Stimulated activated CD4-positive, alpha-beta T cell treated with anti-CD3 and anti-CD28 coated beads, Interleukin-1b, Interleukin-23, amount 100 ng/mL, for 48 hours (primary cell): ENCODE results near the gene CEP78.
"Not testable (repeated sequence)": the region's sequence is repeated elsewhere in the genome, so short reads cannot be mapped to it uniquely, and the experiment has no call there.

Experiments
- DNase-seq: peaks from one replicate; pipeline ENCODE4 v3.0.0-alpha.2; 2020

Gene CEP78, protein sequence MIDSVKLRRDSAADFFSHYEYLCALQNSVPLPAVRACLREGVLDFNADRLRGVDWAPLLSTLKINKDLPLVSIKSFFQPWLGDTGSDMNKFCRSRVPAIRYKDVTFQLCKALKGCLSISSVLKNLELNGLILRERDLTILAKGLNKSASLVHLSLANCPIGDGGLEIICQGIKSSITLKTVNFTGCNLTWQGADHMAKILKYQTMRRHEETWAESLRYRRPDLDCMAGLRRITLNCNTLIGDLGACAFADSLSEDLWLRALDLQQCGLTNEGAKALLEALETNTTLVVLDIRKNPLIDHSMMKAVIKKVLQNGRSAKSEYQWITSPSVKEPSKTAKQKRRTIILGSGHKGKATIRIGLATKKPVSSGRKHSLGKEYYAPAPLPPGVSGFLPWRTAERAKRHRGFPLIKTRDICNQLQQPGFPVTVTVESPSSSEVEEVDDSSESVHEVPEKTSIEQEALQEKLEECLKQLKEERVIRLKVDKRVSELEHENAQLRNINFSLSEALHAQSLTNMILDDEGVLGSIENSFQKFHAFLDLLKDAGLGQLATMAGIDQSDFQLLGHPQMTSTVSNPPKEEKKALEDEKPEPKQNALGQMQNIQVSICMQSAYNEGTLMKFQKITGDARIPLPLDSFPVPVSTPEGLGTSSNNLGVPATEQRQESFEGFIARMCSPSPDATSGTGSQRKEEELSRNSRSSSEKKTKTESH

DNA sequence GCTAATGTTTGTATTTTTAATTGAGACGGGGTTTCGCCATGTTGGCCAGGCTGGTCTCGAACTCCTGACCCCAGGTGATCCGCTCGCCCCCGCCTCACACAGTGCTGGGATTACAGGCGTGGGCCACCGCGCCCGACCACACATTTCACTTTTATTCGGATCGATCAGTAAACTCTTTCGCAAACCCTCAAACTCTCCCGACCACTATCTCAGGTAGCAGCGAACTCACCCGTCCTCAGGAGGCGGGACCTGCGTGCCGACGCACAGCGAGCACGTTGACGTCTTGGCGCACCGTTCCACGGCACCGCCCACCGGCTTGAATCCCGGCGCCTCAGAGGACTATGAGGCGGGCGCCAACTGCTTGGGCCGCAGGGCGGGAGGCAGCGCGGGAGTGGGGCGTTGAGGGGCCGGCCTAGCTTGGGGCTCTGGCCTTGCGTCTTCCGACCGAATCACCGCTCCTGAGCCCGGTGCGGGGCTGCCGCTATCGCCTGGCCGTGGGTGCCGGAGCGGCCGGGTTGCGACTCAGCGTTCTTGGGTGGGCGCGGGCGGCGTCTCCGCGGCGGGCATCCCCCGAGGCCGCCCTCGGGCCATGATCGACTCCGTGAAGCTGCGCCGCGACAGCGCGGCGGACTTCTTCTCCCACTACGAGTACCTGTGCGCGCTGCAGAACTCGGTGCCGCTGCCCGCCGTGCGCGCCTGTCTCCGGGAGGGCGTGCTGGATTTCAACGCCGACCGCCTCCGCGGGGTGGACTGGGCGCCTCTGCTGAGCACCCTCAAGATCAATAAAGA lies at the start of gene CEP78:
Gene CEP78, plus strand, starts transcription at position 314 of the 789 bp plus-strand sequence. Its CDS starts 276 bp downstream, at position 590.
- peak; percentile 91 for DNase-seq

DNA sequence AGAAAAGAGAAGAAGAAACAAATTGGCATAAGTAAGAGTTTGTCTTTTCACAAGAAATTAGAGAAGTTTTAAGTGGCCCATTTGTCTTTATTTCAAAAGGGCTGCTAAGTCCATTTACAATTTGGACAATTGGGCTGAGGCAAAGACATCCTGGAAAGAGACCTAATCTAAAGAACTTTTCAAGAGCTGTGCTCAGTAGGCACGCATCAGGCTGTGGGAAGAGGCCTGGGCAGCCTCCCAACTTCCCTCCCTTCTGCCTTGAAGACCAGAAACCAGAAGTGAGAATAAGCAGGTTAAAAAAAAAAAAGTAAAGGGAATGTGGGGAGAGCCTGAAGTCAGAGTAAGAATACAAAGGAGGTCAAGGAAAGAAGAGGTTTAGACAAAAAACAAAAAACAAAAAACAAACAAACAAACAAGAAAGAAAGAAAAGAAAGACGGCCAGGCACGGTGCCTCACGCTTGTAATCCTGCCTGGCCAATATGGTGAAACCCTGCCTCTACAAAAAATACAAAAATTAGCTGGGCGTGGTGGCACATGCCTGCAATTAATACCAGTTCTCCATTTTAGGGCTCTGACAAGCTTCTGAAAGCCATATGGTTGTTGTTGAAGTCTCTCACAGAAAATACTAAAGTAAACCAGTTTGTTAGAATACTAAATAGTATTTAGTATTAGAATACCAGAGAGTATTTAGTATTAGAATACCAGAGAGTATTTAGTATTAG lies 48.0 kb upstream of the CEP78 start:
- no peak for DNase-seq

DNA sequence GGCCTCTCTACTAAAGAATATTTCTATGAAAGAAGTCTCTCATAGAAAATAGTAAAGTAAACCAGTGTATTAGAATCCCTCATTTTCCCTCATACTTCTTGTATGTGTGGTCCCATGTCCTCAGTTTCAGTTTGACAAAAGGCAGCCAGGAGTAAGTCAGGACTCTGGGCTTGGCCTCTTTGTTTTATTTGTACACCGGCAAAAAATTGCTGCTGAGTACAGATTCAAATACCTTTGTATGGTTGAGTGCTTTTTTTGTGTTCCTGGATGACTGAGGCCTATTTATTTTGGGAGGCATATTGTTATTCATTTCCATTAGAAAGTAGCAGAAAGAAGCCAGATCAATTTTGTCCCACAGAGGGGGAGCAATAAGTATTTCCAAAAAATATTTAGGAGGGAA lies 47.3 kb upstream of the CEP78 start:
- DNase-seq, result no peak

DNA sequence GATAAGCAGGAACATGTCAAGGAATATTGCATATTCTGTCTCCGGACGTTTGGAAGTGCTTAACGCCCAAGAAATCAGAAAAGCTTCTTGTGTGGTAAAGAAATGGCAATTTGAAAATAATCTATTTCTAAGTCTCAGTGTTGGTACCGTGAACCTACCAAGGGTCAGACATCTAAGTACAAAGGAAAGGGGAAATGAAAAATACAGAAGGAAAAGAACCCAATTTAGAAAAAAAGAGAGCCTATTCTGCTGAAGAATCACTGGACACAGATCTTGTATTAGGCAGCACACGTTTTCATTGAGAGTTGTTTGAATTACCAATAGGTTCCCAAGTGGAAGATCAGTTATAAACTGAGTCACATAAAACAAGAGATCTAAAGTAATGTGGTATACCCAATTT lies 46.9 kb upstream of the CEP78 start:
- no peak for DNase-seq

DNA sequence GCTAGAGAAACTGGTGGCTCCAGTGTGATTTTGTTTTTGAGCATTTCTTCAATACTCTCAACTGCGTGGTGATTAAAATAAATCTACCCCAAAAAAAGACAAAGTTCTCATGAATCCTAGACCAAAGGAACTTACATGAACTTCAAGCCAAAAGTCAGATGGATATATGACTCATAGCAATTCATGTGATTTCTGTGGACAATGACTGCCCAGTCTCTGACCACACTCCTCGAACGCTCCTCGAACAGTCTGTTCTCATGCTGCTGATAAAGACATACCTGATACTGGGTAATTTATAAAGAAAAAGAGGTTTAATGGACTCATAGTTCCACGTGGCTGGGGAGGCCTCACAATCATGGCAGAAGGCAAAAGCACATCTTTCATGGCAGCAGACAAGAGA lies 46.4 kb upstream of the CEP78 start:
- no peak for DNase-seq

DNA sequence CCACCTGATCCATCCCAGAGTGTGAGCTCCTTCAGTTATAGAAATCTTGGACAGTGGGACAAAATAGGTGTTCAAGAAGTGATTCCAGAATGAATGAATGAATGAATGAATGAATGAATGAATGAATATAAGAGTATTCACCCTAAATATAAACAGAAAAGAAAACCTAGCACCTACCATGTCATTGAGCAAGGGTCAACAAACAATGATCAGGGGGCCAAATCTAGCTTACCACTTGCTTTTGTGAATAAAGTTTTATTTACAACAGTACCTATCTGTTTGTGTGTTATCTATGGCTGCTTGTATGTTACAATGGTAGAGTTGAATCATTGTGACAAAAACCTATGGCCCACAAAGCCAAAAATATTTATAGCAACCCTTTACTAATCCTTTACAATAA lies 43.9 kb upstream of the CEP78 start:
- DNase-seq, result no peak

DNA sequence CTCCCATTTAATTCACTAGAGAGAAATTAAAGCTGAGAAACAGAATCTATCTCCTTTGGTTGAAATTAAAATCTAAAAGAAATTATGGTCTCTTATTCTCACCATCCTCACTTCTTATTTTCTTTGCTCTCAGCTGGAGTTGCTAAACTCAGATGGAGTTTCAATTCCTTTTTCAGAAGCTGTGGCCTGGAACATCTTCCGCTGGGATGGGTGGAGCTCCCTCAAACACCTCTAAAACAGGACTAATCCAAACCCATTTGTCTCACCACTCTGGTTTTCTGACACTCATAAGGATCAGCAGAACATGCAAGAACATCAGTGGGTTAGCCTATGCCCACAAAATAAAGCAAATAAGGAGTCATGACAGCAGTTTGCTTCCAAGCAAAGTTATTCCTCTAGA lies 39.6 kb upstream of the CEP78 start:
- DNase-seq, result no peak

DNA sequence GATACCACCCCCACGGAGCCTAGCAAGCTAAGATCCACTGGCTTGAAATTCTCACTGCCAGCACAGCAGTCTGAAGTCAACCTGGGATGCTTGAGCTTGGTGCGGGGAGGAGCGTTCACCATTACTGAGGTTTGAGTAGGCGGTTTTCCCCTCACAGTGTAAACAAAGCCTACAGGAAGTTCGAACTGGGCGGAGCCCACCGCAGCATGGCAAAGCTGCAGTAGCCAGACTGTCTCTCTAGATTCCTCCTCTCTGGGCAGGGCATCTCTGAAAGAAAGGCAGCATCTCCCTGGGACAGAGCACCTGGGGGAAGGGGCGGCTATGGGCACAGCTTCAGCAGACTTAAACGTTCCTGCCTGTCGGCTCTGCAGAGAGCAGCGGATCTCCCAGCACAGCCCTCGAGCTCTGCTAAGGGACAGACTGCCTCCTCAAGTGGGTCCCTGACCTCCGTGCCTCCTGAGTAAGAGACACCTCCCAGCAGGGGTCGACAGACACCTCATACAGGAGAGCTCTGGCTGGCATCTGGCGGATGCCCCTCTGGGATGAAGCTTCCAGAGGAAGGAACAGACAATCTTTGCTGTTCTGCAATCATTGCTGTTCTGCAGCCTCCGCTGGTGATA lies 34.6 kb upstream of the CEP78 start:
- peak; percentile 48 for DNase-seq

DNA sequence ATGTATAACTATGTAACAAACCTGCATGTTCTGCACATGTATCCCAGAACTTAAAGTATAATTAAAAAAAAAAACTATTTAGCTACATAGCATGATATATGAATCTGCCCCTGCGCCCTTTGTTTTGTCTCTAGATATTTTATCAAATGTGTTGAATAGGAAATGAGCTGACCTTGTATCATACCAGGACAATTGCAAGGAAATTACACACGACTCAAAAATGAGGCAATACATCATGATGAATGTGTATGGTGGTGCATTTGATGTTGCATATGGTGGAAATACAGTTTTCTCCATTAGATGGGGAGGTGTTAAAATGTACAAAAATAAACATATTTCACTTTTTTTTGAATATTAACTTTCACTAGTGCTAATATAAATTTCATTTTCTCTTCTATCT lies 28.6 kb upstream of the CEP78 start:
- no peak for DNase-seq

DNA sequence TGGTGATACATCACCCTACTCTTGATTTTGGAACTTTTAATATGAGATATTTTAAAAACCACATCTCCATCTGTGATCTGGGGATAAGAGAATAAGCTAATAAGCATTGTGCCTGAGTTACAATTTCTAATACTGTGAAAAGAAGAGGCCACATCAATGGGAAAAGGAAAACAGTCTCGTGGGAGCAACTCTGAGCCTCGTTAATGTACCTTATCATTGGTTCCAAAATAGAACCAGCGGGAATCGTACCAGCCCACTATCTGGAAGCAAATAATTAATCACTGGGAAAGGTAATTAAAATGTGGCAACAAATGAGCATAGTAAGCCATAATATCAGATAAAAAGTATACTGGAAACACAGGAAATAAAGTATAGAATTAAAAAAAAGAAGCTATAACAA lies 28.0 kb upstream of the CEP78 start:
- DNase-seq, result no peak

DNA sequence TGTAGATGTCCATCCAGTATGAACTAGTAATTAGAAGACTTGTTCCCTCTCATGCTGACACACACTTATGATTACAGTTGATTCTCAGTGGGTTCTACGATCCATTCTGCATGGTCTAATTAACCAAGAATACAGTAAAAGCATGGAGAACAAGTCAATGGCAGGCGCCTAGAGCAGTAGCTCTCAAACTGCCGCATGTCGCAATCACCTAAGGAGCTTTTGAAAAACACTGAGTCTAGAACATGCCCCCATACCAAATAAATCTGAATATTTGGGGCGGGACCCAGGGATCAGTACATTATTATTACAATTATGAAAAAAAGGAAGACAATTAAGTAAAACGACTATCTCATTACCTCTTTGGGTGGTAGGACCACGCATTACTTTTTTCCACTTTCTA lies 26.7 kb upstream of the CEP78 start:
- DNase-seq, result no peak

DNA sequence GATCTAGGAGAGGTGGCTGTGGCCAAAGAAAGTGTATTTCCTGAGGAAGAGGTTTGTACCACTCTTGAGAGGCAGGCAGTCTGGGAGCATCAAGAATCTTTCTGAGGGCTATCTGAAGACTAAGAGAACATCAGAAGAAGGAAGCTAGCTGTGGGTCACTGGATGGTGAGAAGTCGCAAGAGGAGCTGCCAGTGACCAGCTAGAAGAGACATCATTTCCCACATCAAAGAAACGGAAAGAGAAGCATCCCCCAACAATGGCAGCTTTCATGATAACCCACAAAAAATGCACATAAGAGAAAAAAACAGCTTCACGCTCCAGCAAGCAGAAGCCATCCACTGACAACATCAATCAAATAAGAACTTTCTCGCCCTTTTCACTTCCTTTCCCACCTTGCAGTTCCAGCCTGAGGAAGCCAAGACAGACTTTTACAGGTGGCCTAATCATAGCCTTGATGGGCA lies 25.0 kb upstream of the CEP78 start:
- no peak for DNase-seq

DNA sequence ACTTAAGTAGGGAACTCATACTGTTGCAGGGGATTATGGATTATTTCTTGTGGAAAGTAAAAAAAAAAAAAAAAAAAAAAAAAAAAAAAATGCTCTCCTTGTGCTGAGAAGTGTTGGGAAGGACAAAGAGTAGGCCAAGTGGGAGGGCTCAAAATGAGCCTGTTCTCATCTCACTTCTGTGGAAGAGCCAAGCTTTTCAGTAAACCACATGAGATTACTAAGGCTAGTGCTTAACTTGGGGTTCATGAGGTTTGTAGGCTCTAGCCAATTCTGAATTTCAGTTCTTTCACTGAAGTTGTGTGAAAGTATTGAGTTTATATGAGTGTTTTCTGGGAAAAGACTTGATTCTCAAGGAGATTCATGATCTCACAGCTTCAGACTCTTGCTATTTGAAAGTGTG lies 23.0 kb upstream of the CEP78 start:
- no peak for DNase-seq

DNA sequence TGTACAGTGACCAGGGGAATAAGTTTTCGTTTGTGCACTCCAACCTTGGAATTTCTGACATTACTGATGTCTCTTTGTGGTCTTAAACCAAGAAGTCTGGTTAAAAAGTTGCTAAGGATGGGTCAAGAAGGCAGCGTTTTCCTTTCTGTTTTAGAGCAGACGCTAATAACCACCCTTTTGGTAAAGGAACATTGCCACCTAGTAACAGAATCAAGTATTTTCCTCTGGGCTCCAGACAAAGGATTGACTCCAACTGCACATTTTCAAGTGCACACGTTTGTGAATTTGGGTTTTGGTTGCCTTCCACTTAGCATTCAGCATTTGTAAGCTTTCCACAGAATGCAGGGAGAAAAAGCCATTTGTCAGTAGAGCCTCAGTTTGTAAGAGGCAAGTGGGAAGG lies 22.2 kb upstream of the CEP78 start:
- no peak for DNase-seq

DNA sequence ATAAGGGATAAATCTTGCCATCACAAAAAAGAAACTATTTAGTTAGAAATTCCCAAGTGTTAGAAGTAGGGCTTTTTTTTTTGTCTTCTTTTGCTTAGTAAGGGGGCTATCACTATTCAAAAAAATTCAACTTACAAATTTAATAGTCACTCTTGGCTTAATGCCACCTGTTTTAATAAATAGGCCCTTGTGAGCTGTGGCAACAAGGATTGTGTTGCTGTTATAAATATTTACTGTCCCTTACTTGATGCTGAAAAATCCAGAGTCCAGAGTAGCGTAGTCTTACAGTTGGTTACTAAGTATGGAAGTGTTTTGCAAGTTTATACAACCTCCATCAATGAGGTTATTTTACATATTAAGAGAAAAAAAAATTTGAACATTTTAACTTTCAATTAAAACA lies 21.4 kb upstream of the CEP78 start:
- no peak for DNase-seq

DNA sequence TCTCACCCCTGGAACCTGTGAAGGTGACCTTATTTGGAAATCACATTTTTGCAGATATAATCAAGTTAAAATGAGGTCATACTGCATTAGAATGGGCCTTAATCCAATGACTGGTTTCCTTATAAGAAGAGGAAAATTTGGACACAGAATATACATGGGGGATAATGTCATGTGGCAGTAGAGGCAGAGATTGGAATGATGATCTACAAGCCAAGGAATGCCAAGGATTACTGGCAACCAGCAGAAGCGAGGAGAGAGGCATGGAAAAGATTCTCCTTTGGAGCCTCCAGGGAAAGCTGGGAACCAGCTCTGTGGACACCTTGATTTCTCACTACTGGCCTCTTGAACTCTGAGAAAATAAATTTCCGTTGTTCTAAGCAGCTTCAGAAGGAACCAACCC lies 20.2 kb upstream of the CEP78 start:
- no peak for DNase-seq

DNA sequence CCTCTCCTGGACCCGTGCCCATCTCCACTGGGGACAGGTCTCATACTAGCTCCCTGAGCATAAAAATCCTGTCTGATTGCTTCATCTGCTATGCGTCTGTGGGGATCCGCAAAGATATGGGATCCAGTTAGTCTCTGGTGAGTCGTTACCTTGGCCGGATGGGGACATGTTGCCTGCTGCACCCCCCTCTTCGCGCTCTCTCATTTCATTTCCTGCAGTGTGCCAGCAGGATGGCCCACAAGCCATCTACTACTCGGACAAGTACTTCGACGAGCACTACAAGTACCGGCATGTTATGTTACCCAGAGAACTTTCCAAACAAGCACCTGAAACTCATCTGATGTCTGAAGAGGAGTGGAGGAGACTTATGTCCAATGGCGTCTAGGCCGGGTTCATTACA lies 17.0 kb upstream of the CEP78 start:
- DNase-seq, result no peak

DNA sequence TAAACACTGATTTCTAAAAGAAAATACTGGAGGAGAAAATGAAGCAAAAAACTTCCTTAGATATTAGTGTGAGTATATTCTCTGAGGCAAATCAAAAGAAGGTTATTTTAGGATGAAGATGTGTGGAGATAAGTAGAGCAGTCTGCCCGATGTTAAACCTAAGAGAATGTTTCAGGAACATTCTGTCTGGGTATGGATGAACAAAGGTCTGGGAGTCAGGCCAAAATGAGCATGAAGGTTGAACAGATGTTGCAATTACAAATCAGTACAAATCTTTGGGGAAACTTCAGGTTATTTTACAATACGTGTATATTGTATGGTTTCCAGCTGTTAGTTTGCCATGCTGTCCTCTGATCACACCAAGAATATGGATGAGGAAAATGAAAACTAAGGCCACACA lies 14.4 kb upstream of the CEP78 start:
- no peak for DNase-seq

DNA sequence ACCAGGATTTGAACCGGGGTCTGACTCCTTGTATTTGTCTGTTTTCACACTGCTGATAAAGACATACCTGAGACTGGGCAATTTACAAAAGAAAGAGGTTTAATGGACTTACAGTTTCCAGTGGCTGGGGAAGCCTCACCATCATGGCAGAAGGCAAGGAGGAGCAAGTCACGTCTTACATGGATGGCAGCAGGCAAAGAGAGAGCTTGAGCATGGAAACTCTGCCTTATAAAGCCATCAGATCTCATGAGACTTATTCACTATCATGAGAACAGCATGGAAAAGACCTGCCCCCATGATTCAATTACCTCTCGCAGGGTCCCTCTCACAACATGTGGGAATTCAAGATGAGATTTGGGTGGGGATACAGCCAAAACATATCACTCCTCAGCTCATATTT lies 14.0 kb upstream of the CEP78 start:
- not testable (repeated sequence) for DNase-seq

DNA sequence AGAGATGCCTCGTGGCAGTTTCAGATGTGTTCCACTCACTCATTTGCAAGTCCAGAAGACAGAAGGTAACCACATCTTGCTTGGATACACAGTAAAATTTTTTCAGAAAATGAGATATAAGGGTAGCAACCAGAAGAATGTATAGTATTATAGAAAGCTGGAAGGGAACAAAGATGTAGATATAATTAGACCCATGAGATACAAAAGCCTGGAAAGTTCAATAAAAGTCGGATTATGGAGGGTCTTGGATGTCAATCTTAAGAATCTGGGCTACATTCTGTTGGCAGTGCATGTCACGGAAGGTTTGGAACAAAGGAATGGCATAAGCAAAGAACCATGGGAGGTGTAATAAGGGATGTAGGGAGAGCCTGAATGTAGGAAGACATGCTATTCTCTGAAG lies 5.1 kb upstream of the CEP78 start:
- no peak for DNase-seq

DNA sequence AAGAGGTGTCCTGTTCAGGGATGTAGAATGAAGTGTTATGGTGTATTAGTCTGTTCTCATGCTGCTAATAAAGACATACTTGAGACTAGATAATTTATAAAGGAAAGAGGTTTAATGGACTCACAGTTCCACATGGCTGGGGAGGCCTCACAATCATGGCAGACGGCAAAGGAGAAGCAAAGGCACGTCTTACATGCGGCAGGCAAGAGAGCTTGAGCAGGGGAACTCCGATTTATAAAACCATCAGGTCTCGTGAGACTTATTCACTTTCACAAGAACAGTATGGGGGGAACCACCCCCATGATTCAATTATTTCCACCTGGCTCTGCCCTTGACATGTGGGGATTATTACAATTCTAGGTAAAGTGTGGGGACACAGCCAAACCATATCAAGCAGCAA lies 3.4 kb upstream of the CEP78 start:
- not testable (repeated sequence) for DNase-seq

DNA sequence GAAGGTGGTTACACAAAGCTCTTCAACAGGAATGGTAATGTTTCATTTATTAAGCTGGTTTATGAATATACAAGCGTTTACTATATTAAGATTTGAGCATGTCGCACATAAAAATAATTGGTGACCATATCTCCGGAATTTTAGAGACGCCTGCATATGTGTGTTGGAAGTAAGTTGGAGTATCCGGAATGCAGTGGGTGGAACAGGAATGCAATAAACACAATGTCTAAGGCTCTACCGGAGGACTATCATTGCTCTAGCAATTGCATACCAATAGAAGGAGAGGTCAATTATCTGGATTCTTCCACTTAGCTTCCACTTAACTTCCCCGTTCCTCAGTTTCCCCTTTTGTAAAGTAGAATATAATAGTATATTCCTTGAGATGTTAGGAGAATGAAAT lies 1.1 kb upstream of the CEP78 start:
- DNase-seq, result no peak
